ENCODE results near the gene TMCO5A.
A peak's percentile ranks its signal among the peaks of the same experiment; 100 is the strongest.
"Not testable (repeated sequence)": the region's sequence is repeated elsewhere in the genome, so short reads cannot be mapped to it uniquely, and the experiment has no call there.

The TMCO5A gene

DNA sequence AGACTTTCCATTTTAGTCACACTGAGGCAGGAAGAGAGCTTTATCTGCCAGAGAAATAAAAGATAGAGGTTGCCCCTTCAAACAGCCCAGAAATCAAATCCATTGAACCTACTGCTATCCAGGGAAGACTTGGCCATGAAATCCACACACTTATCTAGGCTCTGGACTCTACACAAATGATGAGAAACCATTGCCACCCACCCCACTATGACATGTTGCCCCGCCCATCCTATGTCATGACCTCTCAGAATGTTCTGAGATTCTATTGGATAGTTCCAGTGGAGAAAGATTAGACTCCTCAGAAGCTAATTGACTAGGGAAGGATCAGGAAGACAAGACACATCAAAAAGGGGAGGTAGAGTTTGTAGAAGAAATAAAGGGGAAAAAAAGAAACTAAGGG, at the start of gene TMCO5A:
Gene TMCO5A, plus strand, starts transcription at position 301 of the 400 bp plus-strand sequence. CDS start 1,684 bp downstream, outside the sequence.
- no peak for DNase-seq (ENCODE audit: low read depth)

DNA sequence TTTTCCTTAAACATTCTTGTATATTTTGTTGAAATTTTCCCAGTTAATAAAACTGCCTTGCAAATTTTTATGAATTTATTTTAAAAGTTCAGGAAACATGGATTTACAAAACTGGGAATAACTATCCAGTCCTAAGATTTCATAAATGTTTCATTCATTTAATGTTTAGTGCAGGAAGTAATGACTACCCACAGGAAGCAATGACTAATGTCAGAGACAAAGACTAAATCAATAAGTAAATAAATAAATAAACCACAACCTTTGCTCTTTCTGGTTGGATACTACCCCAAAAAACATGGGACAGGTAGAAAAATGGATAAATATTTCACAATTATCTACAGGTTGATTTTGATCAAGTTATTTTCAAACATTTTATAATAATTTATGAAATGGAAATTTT, 48.8 kb upstream of the TMCO5A start:
- no peak for DNase-seq (ENCODE audit: low read depth)

DNA sequence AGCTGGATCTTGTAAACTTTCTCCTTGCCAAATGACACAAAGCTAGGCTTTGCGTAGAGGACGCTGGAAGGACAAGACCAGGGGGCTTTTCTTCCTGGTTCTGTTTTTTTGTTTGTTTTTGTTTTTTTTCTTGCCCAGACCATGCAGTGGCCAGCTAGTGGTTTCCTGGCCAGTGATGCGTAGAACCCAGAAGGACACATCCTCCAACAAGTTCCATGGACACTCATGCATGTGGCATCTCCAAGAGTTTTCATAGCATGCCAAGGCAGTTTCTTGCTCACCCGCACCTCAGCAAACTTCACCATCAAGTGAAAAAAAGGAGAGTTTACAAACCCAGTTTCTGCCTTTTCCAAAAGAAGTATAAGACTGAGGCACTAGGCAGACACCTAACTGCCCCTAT, 46.1 kb upstream of the TMCO5A start:
- DNase-seq (ENCODE audit: low read depth), result no peak

DNA sequence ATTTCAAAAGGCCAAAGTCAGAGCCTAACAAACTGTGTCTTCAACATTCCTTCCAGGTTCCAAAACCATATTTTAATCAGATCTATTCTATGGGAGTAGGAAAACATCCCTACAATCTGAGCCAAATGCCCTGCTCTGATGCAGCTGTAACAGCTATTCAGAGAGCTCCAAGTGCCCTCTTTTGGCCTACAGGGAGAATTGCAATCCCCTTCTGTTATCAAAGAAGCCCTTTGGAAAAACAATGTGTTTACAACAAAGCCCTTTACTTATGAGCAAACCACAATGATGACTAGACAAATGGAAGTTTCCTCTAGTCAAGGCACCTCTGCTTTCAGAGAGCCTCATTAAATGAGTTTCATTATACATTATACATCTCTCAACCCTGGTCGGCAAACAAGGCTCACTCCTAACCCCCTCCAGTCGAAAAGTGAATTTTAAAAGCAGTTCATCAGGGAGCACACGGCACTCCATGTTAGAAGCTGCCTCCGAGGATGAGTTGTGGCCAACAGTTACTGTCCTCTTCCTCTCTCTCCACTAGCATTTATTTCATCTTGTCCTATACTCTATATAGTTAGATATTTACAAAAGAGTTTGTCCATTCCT, 42.6 kb upstream of the TMCO5A start:
- DNase-seq (ENCODE audit: low read depth), result peak; percentile 46

DNA sequence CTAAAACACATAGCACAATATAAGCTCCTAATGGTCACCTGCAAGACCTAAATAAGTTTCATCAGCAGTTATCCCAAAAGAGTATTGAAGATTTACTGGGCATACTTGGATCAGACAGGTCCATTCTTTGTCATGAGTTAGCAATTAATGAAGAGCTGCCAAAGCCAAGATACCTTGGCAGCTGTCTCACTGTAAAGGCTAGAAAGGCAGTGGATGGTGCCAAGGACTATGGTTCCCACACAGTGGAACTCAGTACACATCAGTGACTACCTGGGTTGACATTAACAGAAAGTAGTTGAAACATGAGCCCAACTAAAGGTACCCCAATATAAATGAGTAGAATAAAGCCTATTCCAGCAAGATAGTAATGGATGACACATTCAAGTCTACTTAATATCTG, 41.1 kb upstream of the TMCO5A start:
- DNase-seq (ENCODE audit: low read depth), result no peak

DNA sequence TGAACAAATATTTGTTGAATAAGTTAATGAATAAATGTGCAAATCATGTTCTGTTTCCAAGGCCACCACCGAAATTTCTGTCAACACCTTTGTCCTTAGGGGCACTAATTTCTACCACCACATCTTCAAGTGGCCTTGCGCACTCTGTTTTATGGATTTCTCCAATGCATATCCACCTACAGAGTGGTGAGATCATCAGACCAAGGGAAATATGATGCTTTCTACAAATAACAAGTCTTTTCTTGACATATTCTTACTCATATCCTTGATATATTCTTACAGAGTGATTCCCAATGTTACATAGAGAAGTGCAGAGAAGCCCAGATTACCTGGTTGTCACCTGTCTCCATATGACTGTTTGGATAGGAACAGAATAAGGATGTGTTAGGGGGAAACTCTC, 36.1 kb upstream of the TMCO5A start:
- no peak for DNase-seq (ENCODE audit: low read depth)

DNA sequence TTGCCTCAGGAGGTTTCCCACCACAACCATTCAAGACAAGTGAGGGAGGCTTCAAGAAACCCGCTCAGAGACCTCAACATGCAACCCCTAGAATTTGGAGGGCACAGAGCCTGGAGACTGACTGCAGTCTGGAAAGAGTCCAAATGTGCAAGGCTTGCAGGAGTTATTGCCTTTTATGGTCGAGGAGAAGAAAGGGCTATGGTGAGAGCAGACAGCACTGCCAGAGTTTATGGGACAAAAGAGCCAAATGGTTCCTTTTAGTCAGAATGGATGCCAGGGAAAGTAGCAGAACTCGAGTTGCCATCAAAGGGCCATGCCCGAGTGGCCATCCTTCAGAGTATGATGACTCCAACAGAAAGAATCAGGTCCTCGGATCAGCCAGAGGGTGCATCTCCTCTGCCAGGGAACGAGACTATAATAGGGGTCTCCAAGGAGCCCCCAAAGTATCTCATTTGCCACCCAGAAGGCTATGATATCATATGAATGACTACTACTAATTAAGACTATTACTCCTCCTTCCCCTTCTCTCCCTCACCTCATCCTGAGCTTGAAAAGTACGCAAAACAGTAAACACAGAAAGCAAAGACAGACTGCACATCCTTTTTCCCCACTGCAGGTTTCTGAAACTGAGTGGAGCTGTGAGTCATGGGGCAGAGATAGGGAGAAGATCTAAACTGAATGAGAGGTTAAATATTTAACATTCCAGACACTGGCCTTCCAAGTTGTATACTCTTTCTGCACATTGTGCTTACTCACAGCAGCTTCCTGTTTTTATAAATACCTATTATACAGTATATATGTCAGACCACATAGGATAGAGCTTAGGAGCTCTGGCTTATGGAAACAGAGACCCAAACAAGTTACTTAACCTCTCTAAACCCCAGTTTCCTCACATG, 33.9 kb upstream of the TMCO5A start:
- peak; percentile 37 for DNase-seq (ENCODE audit: low read depth)

DNA sequence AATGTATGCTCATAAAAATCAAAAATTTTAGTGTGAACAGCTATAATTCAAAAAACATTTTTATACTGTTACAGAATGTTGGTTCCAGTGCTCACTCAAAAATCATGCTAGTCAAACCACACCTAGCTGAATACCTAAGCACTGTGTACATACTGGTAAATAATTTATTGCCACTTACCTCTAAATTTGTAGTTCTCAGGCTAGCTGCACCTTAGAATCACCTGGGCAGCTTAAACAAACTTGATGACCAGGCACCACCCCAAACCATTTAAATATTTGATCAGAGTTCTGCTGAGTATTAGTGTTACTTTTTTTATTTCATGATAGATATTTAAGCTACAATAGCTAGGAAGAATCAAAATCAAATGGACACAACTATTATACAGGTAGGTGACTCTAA, 32.3 kb upstream of the TMCO5A start:
- DNase-seq (ENCODE audit: low read depth), result no peak

DNA sequence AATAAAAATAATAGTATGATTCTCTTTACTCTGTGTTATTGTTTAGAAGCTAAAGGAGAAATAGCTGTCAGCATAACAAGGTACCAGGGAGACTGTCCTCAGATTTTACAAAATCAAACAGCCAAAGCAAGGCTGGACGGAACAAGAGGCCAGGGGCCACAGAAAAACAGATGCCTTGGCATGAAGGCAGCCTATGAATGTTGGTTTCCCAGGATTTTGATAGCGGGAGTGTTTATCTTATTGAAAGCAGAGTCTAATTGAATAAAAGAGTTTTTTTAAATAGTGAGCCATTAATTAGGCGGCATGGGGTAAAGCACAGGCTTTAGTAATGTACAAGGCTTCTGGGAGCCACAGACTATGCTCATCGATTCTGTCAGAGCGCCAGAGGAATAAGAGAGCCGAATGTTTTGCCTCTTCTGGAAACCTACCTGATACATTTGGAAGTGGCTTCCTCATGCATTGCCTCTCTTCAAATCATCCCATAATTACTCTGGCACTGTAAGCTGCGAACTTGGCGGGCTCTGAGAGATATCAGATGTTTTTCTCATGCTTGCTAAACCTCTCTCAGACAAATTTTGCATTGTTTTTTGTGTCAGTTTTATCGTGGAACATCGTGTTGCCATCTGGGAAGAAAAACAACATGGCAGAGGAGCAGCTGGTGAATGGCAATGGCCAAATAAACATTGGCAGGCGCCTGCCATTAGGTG, 30.4 kb upstream of the TMCO5A start:
- peak; percentile 16 for DNase-seq (ENCODE audit: low read depth)

DNA sequence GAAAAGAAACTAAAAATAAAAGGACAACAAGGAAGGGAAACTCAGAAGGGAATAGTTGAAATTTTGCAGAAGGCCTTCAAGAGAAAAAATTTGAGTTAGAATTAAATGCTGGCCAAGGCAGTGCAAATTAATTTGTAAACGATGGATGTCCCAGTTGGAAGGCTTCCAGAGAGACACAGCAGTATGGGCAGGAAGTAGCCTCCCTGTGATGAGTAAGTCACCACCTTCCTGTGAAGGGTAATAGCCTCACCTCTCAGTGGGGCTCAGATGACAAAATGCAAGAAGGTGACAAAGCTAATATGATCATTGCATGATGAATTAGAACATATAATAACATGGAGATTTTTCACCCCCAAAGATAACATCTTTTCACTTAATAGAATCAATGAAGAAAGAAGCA, 27.3 kb upstream of the TMCO5A start:
- DNase-seq (ENCODE audit: low read depth), result no peak

DNA sequence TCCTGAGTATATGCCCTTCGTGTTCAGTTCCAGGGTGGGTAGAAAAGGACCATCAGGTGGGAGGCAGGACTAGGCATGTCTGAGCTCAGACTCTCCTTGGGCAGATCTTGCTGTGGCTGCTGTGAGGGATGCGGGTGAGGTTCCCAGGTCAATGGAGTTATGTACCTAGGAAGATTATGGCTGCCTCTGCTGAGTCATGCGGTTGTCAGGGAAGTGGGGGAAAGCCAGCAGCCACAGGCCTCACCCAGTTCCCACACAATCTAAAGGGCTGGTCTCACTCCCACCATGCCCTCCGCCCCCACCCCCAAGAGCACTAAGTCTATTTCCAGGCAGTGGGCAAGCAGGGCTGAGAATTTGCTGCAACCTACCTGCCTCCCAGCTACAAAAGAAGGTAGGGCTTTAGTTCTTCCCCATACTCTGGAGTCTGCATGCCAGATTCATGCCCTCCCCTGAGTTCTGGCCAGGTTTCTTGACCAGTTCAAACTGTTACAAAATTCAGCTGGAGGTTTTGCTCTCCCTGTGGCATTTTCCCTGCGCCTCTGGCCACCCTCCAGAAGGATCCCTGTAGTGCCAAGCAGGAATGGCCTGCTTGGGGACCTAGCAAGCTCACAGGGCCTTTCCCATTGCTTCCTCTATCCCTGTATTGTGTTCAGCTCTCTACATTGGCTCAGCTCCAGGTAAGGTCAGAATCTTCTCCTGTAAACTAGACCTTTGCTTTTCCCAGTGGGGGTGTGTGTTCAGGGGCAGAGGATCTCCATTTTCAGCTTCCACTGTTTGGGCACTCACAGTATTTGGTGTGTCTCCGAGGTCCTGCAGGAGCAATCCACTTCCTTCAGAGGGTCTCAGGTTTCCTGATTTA, 12.7 kb upstream of the TMCO5A start:
- DNase-seq (ENCODE audit: low read depth), result peak; percentile 6

DNA sequence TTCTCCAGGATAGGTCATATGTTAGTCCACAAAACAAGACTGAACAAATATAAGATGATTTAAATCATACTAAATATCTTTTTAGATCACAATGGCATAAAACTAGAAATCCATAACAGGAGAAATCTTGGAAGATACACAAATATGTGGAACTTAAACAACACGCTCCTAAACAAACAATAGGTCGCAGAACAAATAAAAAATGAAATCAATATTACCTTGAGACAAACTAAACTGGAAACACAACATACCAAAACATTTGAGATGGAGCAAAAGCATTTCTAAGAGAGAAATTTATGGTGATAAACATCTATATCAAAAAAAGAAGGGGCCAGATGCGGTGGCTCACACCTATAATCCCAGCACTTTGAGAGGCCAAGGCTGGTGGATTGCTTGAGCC, 8.3 kb upstream of the TMCO5A start:
- DNase-seq (ENCODE audit: low read depth), result no peak

DNA sequence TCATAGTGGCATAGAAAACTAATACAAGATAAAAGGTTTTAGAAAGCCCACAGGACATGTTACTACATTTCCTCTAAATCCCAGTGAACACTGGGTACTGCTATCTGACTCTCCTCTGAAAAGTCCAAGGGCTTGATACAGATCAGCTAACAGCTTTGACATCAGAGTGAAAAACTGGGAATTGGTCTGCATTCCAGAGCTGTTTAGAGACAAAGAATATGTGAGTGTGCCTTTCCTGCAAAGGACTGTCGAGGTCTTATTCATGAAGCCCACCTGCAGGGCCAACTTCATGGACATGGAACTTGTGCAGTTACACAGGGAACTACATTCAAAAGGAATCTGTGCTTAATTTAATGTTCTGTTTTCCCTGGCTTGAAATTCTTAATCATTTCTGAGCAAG, 5.2 kb upstream of the TMCO5A start:
- DNase-seq (ENCODE audit: low read depth), result no peak

DNA sequence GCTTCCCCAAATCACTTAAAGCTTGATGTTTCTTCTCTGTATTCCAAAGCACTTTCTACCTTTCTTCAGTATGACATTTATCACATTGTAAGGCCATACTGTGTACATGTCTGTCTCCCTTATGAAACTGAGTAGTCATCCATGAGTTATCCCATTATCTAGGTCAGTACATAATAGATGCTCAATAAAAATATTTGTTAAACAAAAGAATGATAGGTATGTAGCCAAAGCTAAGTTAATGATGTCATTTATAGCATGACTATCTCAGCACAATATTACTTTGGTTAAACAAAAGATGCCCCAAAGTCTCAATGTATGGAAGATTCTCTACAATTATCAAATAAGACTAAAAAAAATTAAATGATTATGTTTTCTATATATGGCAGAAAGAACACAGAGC, 3.1 kb upstream of the TMCO5A start:
- DNase-seq (ENCODE audit: low read depth), result no peak

DNA sequence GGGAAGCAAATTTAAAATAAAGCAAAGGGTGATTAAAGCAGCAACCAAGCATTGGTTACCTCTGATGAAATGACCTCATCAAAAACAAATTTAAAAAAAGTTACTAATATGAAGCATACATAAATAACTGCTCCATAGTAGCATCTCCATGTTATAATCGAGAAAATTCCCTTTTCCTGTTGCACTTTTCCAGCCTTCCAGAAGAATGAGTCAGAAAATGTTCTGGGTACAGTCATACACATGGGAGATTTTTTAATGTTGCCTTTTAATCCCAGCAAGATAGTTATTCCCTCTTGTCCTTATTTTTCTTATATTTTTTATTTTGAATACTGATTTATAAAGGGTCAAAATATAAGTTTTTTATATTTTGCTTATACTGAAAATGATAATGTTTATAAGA, 2.6 kb upstream of the TMCO5A start:
- no peak for DNase-seq (ENCODE audit: low read depth)

DNA sequence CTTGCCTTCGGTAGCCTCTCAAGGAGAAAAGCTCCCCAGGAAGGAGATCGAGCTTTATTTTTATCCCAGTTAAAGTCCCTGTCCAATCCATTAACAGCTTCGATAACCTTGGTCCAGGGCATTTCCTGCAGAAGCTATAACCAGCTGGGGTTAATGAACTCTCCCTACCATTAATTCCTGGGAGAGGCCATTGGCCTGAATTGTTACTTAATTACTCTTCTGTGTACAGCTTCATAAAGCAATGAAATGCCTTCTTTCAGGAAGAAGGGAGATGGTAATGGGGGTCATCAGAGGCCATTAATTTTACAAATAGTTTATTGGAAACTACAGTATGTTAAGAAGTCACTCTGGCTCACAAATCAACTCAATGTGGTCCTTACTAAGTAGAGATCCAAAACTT, 1.9 kb upstream of the TMCO5A start:
- DNase-seq (ENCODE audit: low read depth), result no peak

DNA sequence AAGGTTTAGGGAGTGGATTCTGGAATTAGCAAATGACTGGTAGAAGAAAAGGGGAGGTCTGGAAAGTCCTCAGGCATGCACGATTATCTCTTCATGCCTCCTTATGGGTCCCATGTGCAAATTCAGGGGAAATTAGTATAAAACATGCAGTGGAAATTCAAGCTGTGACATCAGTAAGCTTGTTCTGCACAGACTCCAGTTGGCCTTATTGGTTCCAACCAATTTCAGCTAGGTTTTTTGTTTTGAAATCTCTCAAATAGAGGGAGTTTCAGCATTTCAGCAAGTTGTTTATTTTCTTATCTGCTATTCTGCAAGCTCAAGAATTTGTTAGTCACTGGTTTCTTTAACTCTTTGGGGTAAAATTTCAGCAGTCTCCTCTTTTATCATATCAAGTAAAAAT, 774 bp upstream of the TMCO5A start:
- DNase-seq (ENCODE audit: low read depth), result peak; percentile 88

DNA sequence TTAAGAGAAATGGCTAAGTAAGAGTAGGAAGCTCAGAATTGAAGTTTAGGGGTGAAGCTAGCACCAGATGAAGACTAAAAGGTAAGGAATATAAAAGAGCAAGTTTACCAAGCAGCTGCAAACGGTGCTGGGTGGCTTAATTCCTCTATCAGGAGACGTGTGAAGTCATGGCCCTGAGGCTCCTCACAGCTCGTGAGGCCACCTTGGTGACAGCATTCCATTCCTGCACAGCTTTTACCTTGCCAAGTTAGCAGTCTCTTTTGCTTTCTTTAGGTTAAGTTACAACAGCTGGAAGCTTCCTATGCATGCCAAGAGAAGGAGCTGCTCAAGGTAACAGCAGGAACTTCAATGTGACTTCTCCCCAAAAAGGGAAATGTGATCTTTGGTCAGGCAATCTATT, 6.4 kb downstream of the TMCO5A start:
- no peak for DNase-seq (ENCODE audit: low read depth)

DNA sequence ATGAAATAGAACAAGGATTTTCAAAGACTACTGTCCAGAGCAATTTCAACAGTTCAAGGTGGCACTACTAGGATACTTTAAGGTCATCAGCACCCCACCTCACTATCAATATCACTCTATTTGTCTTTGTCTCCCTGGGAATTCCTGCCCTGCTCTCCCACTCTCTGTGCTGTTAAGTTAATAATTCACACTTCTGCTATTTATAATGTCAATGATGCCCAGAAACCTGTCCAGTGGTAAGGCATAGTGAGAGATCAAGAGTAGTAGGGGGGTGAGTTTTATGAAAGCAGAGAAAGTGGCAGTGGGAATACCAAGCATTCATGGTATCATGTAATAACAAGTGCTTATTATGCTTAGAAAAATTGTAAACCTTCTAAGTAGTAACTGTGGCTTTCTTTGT, 7.3 kb downstream of the TMCO5A start:
- no peak for DNase-seq (ENCODE audit: low read depth)

DNA sequence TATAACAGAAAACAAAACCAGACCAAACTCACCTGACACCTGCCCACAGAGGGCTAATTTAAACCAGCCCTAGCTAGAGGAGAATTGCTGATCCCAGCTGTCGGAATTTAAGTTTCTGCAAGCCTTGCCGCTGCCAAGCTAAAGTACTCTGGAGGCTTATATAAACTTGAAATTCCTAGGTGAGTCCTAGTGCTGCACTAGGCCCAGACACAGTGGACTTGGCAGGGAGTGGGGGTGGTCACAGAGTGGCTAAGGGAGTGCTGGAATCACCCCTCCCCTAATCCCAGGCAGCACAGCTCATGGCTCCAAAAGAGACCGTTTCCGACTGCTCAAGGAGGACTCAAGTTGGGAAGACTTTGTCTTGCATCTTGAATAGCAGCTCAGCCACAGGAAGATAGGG, 17.6 kb downstream of the TMCO5A start:
- DNase-seq (ENCODE audit: low read depth), result no peak

DNA sequence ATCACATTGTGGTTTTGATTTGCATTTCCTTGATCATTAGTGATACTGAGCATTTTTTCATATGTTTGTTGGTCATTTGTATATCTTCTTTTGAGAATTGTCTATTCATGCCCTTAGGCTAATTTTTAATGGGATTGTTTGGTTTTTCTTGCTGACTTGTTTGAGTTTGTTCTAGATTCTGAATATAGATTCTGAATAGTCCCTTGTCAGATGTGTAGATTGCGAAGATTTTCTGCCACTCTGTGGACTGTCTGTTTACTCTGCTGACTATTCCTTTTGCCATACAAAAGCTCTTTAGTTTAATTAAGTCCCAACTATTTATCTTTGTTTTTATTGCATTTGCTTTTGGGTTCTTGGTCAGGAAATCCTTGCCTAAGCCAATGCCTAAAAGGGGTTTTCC, 26.3 kb downstream of the TMCO5A start:
- DNase-seq (ENCODE audit: low read depth), result not testable (repeated sequence)

DNA sequence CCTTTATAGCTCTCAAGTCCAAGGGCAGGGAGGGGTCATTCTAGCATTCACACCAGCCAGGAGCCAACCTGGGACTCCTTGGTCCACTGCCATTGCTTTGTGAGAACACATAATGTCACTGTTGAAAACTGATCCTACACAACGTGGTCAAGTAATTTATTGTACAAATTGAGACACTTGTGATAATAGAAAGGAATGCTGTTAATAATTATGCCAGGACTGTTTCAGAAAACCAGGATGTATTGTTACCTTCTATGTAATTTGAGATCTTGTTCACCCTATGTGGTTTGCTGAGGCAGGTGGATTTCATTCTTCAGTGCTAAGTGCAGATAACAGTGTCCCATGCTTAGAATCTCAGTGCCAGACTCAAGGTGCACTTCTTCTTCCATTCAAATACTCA, 33.3 kb downstream of the TMCO5A start:
- DNase-seq (ENCODE audit: low read depth), result no peak

Data from fibroblast of gingiva (primary cell).